Measurements from ENCODE around the gene MAST2. TPM values are rescaled to one million over a fixed set of nuclear protein-coding genes. Genes with fewer than 3 reads are reported as not detected.

MAST2 gene
- total and polyA plus RNA-seq, 2 of the 4 experiments (the other 2 are of a cell fraction) = 14.2 to 41.0 TPM

DNA sequence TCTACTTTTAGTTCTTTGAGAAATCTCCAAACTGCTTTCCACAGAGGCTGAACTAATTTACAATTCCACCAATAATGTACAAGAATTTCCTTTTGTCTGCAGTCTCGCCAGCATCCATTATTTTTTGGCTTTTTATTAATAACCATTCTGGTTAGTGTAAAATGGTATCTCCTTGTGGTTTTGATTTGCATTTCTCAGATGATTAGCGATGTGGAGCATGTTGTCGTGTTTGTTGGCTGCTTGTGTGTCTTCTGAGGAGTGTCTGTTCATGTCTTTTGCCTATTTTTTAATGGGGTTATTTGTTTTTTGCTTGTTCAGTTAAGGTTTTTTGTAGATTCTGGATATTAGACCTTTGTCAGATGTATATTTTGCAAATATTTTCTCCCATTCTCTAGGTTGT is 131.5 kb downstream of the MAST2 start:
- Histone ChIP-seq H3K23ac (ENCODE audit: low read depth, low read length) (no peak overlapping the region), H3K9me1 (ENCODE audit: insufficient read depth, low read length) (no peaks in the 10 kb centered on the region), H3K4me3 (ENCODE audit: insufficient read depth, low read depth, low read length) (no peak overlapping the region), H3K9me3 (ENCODE audit: control insufficient read depth, insufficient read depth, low read length) (no peaks in the 10 kb centered on the region), H3K4ac (ENCODE audit: low read depth, low read length) (no peak overlapping the region), H3K4me1 (ENCODE audit: control insufficient read depth, insufficient read depth, low read length) (peaks cover 3% of the 10 kb centered on the region; the same call in 1 of the 2 replicates), H3K36me3 (ENCODE audit: control insufficient read depth, insufficient read depth, low read length) (no peaks in the 10 kb centered on the region), H3K9ac (ENCODE audit: low read depth, low read length) (no peak overlapping the region), H4K8ac (ENCODE audit: low read depth in 2 of 2, low read length in 2 of 2) (no peak overlapping the region), H2BK5ac (ENCODE audit: low read depth, low read length, poor library complexity, severe bottlenecking) (no peak overlapping the region), H2BK15ac (ENCODE audit: low read depth, low read length) (no peak overlapping the region), H3K14ac (replicated peaks; ENCODE audit: low read depth, low read length) (no peak overlapping the region), H2AK9ac (replicated peaks; ENCODE audit: low read depth, low read length, poor library complexity) (no peak overlapping the region), H3K18ac (ENCODE audit: low read depth, low read length) (no peak overlapping the region), H2AK5ac (ENCODE audit: low read depth, low read length) (no peak overlapping the region), H2BK20ac (ENCODE audit: low read depth, low read length) (no peak overlapping the region), H3K79me1 (ENCODE audit: low read depth in 1 of 2, low read length in 2 of 2) (peaks cover 23 to 42% of the 10 kb centered on the region in 2 experiments), H3K27ac (ENCODE audit: insufficient read depth, low read length) (no peak overlapping the region), H4K91ac (ENCODE audit: insufficient read depth, low read depth, low read length) (no peak overlapping the region), H2BK120ac (ENCODE audit: low read depth, low read length) (no peak overlapping the region), H4K5ac (ENCODE audit: low read depth, low read length) (no peak overlapping the region), H3K56ac (ENCODE audit: extremely low read depth, insufficient read depth, low read length) (no peak overlapping the region), H3K4me2 (ENCODE audit: low read depth, low read length) (no peak overlapping the region), H3K27me3 (ENCODE audit: control insufficient read depth, insufficient read depth, low read length) (no peaks in the 10 kb centered on the region), H4K20me1 (ENCODE audit: insufficient read depth, low read length) (no peaks in the 10 kb centered on the region), H2AFZ (replicated peaks; ENCODE audit: low read length, poor library complexity) (no peak overlapping the region)
- in situ Hi-C loops (cut with MboI; ENCODE audit: low sequenced_read_pairs) = no loop called here
- ATAC-seq (ENCODE audit: low read depth) (no peak), DNase-seq (no peak)
- intact Hi-C loops (cut with micrococcal nuclease) = no loop called here
- TF ChIP-seq CEBPB (IDR thresholded peaks at IDR 0.05; ENCODE audit: low read depth, low read length) (no peak), MXI1 (IDR thresholded peaks at IDR 0.05; ENCODE audit: borderline replicate concordance, low read depth, low read length) (no peak), ELK1 (IDR thresholded peaks at IDR 0.05; ENCODE audit: borderline replicate concordance, low read depth, low read length) (no peak), RAD21 (IDR thresholded peaks at IDR 0.05; ENCODE audit: low read length) (no peak)
- ChIA-PET POLR2A (ENCODE audit: unreplicated experiment) (no interaction called here), CTCF (no interaction called here)
- BruUV-seq (replicated peaks) = no TSS peak
- 100% methylated on average over 1 of the region's 3 CpGs; no CpG with 5 or more reads in 1 of the 2 experiments for WGBS, 2 experiments (ENCODE audit: extremely low coverage in 2 of 2, insufficient read length in 1 of 2)
- dilution Hi-C loops (cut with HindIII; ENCODE audit: low sequenced_read_pairs, unreplicated experiment) = no loop called here

Measured in IMR-90 (cell line).